Fibroblast of mammary gland (primary cell): ENCODE data around the gene DMGDH.

ENCODE experiments used
- DNase-seq: peaks from one replicate; pipeline ENCODE4 v3.0.0-alpha.2; 2010; ENCODE audit warnings: low read depth
- H3K4me3 ChIP-seq: 2 replicates; pipeline ENCODE4 v1.5.1; 2011; ENCODE audit warnings: low read depth, mild to moderate bottlenecking, low read length, moderate library complexity; ENCODE audit not compliant: control insufficient read depth
- CTCF ChIP-seq: conservative IDR thresholded peaks from 2 replicates; pipeline ENCODE4 v1.5.1; 2011; ENCODE audit warnings: low read depth, low read length, inconsistent platforms; ENCODE audit not compliant: control insufficient read depth, insufficient read depth

DMGDH gene

DNA sequence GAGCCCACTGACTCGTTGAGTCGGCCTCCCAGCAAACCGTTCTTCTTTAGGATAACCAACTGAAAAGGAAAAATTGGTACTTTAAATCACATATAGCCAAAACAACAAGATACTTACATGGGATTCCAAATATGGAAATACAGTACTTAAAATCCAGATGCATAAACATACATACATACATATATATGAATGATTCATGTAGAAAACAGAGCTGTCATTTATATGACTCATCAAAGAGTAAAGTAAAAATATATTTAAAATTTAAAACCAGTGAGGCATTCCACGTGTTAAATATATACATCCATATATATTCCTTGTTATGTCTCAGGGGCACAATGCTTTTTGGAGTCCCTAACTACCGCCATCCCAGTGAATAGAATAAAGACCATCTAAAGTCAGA is 36.7 kb downstream of the DMGDH start:
- no peak for TF ChIP-seq CTCF
- DNase-seq: no peak
- no peak overlapping the region for H3K4me3 ChIP-seq

DNA sequence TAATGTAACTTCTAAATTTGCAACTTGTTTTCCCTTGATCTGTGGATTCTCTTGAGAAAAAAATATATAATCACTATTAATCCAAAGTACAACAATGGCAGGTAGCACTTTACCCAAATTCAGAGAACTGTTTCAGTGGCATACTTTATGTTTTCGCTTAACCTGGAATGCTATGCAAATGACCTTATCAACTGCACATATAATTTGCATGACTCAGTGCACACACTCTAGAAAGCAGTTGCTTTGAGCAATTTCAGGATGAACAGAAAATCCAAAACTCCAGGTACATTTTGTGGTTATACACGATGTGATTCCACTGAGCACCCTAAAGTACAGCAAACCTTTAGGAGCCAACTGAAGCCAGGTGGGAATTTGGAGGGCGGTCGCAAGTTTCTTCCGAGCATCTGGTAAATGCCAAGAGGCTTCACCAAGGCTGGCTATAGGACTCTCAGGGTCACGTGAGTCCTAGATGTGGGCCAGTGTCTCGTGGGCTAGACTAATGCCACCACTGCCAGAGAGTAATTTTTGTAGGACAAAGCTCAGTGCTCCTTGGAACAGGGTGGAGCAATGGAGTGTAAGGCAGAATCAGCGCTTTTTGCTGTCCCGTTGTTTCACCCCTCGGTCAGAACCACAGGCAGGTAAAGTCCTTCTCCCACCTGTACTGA is 37.3 kb downstream of the DMGDH start:
- DNase-seq: no peak
- H3K4me3 ChIP-seq: no peak overlapping the region
- no peak for TF ChIP-seq CTCF

DNA sequence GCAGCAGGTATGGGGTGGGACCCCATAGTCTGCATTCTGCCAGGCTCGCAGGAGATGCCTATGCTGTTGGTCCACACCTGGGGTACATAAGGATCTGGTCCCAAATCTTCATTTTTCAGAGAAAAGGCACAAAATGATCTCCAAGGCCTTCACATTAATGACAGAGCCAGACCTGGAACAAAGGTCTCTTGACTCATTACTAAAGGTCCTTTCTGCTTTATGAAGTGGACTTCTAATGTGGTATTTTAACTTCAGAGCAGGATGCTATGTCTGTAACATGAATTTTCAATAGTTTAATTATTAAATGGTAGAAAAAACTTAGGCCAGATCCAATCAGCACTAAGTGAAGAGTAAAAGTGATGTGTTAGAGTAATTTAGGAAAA is 38.0 kb downstream of the DMGDH start:
- TF ChIP-seq CTCF: no peak

DNA sequence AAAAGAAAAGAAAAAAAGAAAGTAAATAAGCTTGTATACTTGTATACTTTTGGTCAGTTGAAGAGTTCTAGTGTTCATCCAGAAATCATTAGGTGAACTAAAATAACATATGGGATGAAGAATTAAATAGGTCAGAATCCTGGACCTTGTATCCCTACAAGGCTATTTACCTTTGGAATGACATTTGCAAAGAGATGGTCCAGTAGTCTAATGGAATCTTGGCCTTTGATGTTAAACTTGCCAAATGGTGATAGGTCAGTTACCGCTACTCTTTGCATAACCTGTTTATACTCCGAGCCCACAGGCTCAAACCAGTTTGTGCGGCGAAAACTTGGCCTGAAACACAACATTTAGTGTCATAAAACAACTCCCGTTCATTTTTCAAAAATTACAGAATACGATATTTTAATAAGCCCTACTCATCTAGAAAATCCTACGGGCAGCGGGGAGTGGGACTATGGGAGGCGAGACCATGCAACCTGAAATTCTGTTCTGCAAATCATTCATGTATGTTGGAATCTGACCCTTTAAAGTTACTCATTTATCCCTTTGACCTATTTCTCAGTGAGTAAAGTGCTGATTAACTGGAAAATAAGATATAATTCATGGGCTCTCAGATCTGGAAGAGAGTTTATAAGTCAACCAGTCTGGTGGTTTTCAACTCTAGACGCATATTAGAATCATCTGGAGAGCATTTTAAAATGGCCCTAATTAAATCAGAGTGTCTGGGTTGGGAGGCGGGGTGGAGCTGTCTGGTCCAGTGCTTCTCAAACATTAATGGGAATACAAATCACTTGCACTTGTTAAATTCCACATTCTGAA is 38.6 kb downstream of the DMGDH start:
- no peak for TF ChIP-seq CTCF
- H3K4me3 ChIP-seq: no peak overlapping the region
- DNase-seq: no peak

More for the DNA sequence above, 38.0 kb downstream of the DMGDH start:
- H3K4me3 ChIP-seq: no peak overlapping the region
- no peak for DNase-seq

DNA sequence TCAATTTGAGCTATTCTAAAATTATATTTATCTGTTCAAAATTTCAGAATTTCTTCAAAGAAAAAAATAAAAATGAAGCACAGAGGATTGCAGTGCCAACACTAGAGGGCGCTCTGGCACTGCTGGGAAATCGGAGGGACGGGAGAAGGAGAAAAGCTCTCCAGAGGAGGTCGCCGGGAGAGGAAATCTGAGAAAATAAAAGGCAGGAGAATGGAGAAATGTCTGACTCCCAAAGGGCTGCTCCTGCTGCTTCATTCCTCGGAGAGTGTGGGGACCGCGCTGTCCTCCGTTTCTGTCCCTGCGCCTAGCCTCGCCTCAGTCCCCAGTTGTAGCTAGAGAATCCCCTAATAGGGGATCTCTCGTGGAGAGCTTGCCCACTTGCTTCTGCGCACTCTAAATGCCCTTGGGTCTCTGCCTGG is 44.4 kb downstream of the DMGDH start:
- H3K4me3 ChIP-seq: peak overlapping the region; percentile 28

DNA sequence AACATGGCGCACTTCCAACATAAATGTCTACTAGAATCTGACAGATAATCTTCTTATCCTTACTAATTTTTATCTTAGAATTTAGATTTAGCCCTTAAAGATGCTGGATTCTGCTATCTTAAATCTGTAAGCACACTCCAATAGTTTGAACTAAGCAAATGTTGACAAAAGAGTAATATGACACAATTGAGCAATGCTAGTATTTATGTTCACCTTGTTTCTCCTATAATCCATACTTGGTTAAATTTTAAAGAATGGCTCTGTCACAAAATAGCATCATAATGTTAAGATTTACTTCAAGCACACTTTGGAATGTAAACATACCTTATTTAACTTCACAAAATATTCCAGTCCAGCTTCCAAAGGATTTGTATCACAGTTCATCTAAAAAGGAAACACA is 45.5 kb downstream of the DMGDH start:
- H3K4me3 ChIP-seq: no peak overlapping the region
- no peak for TF ChIP-seq CTCF
- no peak for DNase-seq

More for the DNA sequence above, 44.4 kb downstream of the DMGDH start:
- peak; percentile 95 for TF ChIP-seq CTCF
- DNase-seq: peak; percentile 65
